Lung (tissue), 12 donors: ENCODE measurements around the gene ARHGEF38. TPM values are rescaled to one million over a fixed set of nuclear protein-coding genes. Genes with fewer than 3 reads are reported as not detected.
A peak's percentile ranks its signal among the peaks of the same experiment; 100 is the strongest.

ENCODE experiments used
- ATAC-seq: fragments of 200-7000 bp; cut with Tn5 transposase; one replicate; pipeline ENCODE4 v1.9.1; 2020; ENCODE audit warnings: moderate number of reproducible peaks; ENCODE audit not compliant: insufficient read depth, low FRiP score
- DNase-seq, 3 donors: peaks; one replicate each; pipeline ENCODE4 v3.0.0-alpha.2; 2013 to 2017
- H3K27ac ChIP-seq, 2 donors: one replicate each; pipeline ENCODE4 v1.5.1; 2013; ENCODE audit warnings: mild to moderate bottlenecking in 2 of 2, moderate library complexity in 2 of 2, control low read depth in 1 of 2, inconsistent platforms in 1 of 2, low read depth in 1 of 2, low read length in 1 of 2
- H3K27me3 ChIP-seq, 3 donors: one replicate each; pipeline ENCODE4 v1.5.1; 2013; ENCODE audit warnings: low read length in 2 of 3; ENCODE audit not compliant: control insufficient read depth in 3 of 3, insufficient read depth in 3 of 3
- H3K36me3 ChIP-seq, 4 donors: one replicate each; pipeline ENCODE4 v1.5.1; 2013; ENCODE audit warnings: low read length in 4 of 4, mild to moderate bottlenecking in 1 of 4, moderate library complexity in 1 of 4; ENCODE audit not compliant: control insufficient read depth in 4 of 4, insufficient read depth in 4 of 4
- H3K4me1 ChIP-seq, 5 donors: one replicate each; pipeline ENCODE4 v1.5.1; 2013; ENCODE audit warnings: low read length in 5 of 5, mild to moderate bottlenecking in 2 of 5, moderate library complexity in 1 of 5; ENCODE audit not compliant: control insufficient read depth in 5 of 5, insufficient read depth in 5 of 5
- H3K4me3 ChIP-seq: one replicate; pipeline ENCODE4 v1.5.1; 2013; ENCODE audit warnings: mild to moderate bottlenecking, control low read depth, moderate library complexity
- H3K9ac ChIP-seq, 2 donors: one replicate each; pipeline ENCODE4 v1.5.1; 2013; ENCODE audit warnings: low read length in 2 of 2, control low read depth in 1 of 2; ENCODE audit not compliant: insufficient read depth in 1 of 2
- H3K9me3 ChIP-seq, 4 donors: one replicate each; pipeline ENCODE4 v1.5.1; 2013; ENCODE audit warnings: low read length in 3 of 4, mild to moderate bottlenecking in 1 of 4, moderate library complexity in 1 of 4; ENCODE audit not compliant: control insufficient read depth in 4 of 4, insufficient read depth in 3 of 4
- WGBS, 2 donors: extraction: QIAGEN DNeasy Blood & Tissue Kit; methylation state at CpG; one replicate each; pipeline ENCODE4 v1.1.7; 2013; 5-methylcytosine and 5-hydroxymethylcytosine counted together
- polyA plus RNA-seq, 2 donors: library from polyadenylated mRNA; stranded (reverse); fragments of 200-250 nt; gene quantifications; one replicate each; pipeline ENCODE4 v1.2.1, GENCODE V29; 2013
- total RNA-seq, 2 donors: library from RNA; depleted of rRNA in 1 of 2; stranded (reverse); fragments of >200 nt in 1 of 2; gene quantifications; one replicate each; pipeline ENCODE4 v1.2.1, GENCODE V29; 2014 to 2021
- TF ChIP-seq, protein P1 (sequence below): IDR thresholded peaks from 2 replicates; pipeline ENCODE4 v1.5.1; 2012; ENCODE audit warnings: mild to moderate bottlenecking; ENCODE audit errors: control extremely low read depth, extremely low read depth
- donor health status: control.
- donor health status: control.
- donor health status: Bipolar disorder and iron deficiency.
- donor health status: healthy.
- donor health status: DM: yes; HTN: yes; CAD: no.

The ARHGEF38 gene
- total and polyA plus RNA-seq, 4 donors, result 2.0 to 55.0 (median 14.8) TPM

DNA sequence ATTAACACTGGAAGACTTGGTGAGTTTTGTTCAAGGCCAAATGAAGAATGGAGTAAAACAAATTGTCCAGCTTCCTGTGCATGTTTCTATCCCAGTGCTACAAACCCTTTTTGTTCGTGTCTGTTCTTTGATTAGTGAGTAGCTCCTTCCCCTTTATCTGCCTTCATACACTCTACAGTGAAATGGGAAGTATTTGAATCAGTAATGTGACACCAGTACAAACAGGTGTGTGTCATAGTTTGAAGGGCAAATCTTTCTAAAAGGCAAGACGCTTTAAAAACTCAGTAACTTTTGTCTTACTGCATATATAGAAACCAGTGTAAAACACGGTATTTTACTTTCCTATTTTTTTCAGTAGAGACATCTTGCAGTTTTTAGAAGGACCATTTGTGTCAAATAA, 5.9 kb downstream of the ARHGEF38 start:
- H3K27ac ChIP-seq, result no peak overlapping the region
- 43 to 56% methylated on average over 3 of the region's 3 CpGs for WGBS, 2 donors

DNA sequence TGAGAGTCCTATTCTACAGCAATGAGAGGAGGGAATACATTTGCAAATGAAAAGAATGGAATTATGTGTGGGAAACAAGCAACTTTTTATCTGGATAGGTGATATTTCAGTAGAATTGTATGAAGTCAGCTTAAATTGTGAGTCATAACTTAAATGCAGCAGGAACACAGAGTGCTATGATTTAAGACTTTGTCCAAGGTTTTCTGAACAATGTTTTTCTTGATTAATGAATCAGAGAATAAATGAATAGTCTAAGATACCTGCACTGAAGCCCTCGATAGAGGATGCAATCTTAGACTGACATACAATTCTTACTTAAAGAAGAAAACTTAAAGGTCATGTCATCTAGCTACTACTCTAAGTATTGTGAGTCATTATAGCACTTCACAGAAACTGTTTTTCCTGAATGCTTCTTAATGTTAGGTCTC, 8.0 kb downstream of the ARHGEF38 start:
- Histone ChIP-seq H3K36me3 (no peaks in the 10 kb centered on the region), H3K4me3 (no peak overlapping the region), H3K27me3 (no peaks in the 10 kb centered on the region), H3K27ac (no peak overlapping the region), H3K4me1 (no peaks in the 10 kb centered on the region), H3K9me3 (no peaks in the 10 kb centered on the region), H3K9ac (no peak overlapping the region)
- TF ChIP-seq, protein P1, sequence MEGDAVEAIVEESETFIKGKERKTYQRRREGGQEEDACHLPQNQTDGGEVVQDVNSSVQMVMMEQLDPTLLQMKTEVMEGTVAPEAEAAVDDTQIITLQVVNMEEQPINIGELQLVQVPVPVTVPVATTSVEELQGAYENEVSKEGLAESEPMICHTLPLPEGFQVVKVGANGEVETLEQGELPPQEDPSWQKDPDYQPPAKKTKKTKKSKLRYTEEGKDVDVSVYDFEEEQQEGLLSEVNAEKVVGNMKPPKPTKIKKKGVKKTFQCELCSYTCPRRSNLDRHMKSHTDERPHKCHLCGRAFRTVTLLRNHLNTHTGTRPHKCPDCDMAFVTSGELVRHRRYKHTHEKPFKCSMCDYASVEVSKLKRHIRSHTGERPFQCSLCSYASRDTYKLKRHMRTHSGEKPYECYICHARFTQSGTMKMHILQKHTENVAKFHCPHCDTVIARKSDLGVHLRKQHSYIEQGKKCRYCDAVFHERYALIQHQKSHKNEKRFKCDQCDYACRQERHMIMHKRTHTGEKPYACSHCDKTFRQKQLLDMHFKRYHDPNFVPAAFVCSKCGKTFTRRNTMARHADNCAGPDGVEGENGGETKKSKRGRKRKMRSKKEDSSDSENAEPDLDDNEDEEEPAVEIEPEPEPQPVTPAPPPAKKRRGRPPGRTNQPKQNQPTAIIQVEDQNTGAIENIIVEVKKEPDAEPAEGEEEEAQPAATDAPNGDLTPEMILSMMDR, result no peak
- 34 to 47% methylated on average over 1 of the region's 1 CpG for WGBS, 2 donors
- ATAC-seq (peak; percentile 50), DNase-seq (no peak)

More for the DNA sequence above, 5.9 kb downstream of the ARHGEF38 start:
- no peak for ATAC-seq
- H3K4me1 ChIP-seq, result no peaks in the 10 kb centered on the region
- H3K27me3 ChIP-seq, result no peaks in the 10 kb centered on the region
- H3K9ac ChIP-seq, result no peak overlapping the region
- no peaks in the 10 kb centered on the region for H3K36me3 ChIP-seq
- TF ChIP-seq, protein P1, result no peak
- no peak overlapping the region for H3K4me3 ChIP-seq
- H3K9me3 ChIP-seq, result no peaks in the 10 kb centered on the region
- DNase-seq, result peak in 1 of 3 donors; percentile 1

DNA sequence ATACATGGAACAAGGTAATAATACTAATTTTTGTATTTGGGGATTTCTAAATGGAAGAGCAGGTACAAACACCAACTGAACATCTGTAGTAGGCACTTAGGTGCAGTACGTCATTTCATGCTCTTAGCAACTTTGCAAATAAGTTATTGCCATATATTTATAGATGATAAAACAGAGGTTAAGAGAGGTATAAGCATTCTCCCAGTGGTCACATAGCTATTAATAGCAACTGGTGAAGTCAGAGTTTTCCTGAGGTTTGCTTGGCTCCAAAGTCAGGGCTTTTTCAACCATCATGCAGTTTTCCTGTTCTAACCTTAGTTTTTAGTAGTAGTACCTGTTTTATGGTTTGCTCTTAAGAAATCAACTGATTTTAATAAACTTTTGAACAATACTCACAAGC, 10.9 kb downstream of the ARHGEF38 start:
- Histone ChIP-seq H3K36me3 (no peaks in the 10 kb centered on the region), H3K9me3 (no peaks in the 10 kb centered on the region), H3K27ac (no peak overlapping the region), H3K9ac (no peak overlapping the region), H3K4me3 (no peak overlapping the region), H3K4me1 (no peaks in the 10 kb centered on the region), H3K27me3 (no peaks in the 10 kb centered on the region)
- TF ChIP-seq, protein P1, result no peak
- WGBS, 2 donors, result 67 to 79% methylated on average over 1 of the region's 1 CpG
- ATAC-seq (no peak), DNase-seq (no peak)

DNA sequence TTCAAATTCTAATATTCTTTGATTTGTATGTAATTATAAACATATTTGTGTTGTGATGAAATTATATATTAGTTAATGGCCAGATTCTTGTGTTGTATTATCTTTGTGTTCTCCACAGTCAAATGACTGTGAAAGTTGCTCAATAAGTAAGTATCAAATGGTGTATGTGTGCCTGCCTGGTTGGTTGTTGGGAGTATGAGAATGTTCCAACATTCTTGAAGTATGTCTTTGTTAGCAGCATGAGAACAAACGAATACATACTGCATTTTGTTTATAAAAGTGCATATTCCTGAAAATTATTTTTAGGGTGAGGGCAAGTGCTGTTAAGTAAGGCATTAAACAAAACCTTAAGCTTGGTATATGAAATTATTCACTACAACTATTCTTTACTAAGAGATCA, 16.2 kb downstream of the ARHGEF38 start:
- H3K4me1 ChIP-seq, result no peaks in the 10 kb centered on the region
- 38 to 75% methylated on average over 1 of the region's 1 CpG for WGBS, 2 donors

More for the DNA sequence above, 16.2 kb downstream of the ARHGEF38 start:
- no peak overlapping the region for H3K4me3 ChIP-seq
- no peaks in the 10 kb centered on the region for H3K36me3 ChIP-seq
- H3K9me3 ChIP-seq, result no peaks in the 10 kb centered on the region
- no peaks in the 10 kb centered on the region for H3K27me3 ChIP-seq
- DNase-seq (no peak), ATAC-seq (no peak)
- no peak overlapping the region for H3K27ac ChIP-seq
- no peak overlapping the region for H3K9ac ChIP-seq
- TF ChIP-seq, protein P1, result no peak
